Parathyroid adenoma (tissue), 2 donors: ENCODE data around the gene TMEM126A.
A peak's percentile ranks its signal among the peaks of the same experiment; 100 is the strongest.
"Not testable (repeated sequence)": the region's sequence is repeated elsewhere in the genome, so short reads cannot be mapped to it uniquely, and the experiment has no call there.

ENCODE experiments used
- H2AFZ ChIP-seq: fragments of 300-600 bp; sonication (generic); one replicate; pipeline ENCODE4 v1.7.0; 2017; ENCODE audit warnings: antibody characterized with exemption, mild to moderate bottlenecking
- H3K27ac ChIP-seq: fragments of 300-600 bp; sonication (generic); one replicate; pipeline ENCODE4 v1.7.0; 2017
- H3K27me3 ChIP-seq: fragments of 300-600 bp; sonication (generic); one replicate; pipeline ENCODE4 v1.7.0; 2017; ENCODE audit warnings: low read length; ENCODE audit not compliant: control insufficient read depth, insufficient read depth
- H3K36me3 ChIP-seq: fragments of 300-600 bp; sonication (generic); one replicate; pipeline ENCODE4 v1.7.0; 2017; ENCODE audit warnings: low read length; ENCODE audit not compliant: control insufficient read depth, insufficient read depth
- H3K4me1 ChIP-seq: fragments of 300-600 bp; sonication (generic); one replicate; pipeline ENCODE4 v1.7.0; 2017; ENCODE audit warnings: control low read depth
- H3K4me2 ChIP-seq: fragments of 300-600 bp; sonication (generic); one replicate; pipeline ENCODE4 v1.7.0; 2017; ENCODE audit warnings: low read length
- H3K4me3 ChIP-seq: fragments of 300-600 bp; sonication (generic); one replicate; pipeline ENCODE4 v1.7.0; 2017; ENCODE audit warnings: low read depth, low read length
- H3K79me2 ChIP-seq: fragments of 300-600 bp; sonication (generic); one replicate; pipeline ENCODE4 v1.7.0; 2017; ENCODE audit warnings: control low read depth
- H3K9ac ChIP-seq: fragments of 300-600 bp; sonication (generic); one replicate; pipeline ENCODE4 v1.7.0; 2017; ENCODE audit warnings: mild to moderate bottlenecking
- H3K9me3 ChIP-seq: fragments of 300-600 bp; sonication (generic); one replicate; pipeline ENCODE4 v1.7.0; 2017; ENCODE audit warnings: low read length; ENCODE audit not compliant: control insufficient read depth
- TF ChIP-seq, protein P1 (sequence below): fragments of 300-600 bp; sonication (generic); IDR thresholded peaks from one replicate; pipeline ENCODE4 v1.7.0; 2017; ENCODE audit warnings: antibody characterized with exemption, mild to moderate bottlenecking
- donor health status: primary hyperparathyroidism.

Gene TMEM126A

DNA sequence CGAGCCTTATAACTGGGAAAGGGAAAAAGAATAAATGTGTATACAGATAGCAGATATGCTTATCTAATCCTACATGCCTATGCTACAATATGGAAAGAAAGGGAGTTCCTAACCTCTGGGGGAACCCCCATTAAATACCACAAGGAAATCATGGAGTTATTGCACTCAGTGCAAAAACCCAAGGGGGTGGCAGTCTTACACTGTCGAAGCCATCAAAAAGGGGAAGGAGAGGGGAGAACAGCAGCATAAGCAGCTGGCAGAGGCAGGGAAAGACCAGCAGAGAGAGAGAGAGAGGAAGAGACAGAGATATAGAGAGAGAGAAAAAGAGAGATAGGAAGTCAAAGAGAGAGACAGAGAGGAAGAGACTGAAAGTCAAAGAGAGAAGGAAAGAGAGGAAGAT is 36.1 kb upstream of the TMEM126A start:
- H3K9me3 ChIP-seq, H2AFZ ChIP-seq, H3K36me3 ChIP-seq, H3K9ac ChIP-seq, H3K79me2 ChIP-seq, H3K4me1 ChIP-seq, H3K27ac ChIP-seq, H3K27me3 ChIP-seq, H3K4me2 ChIP-seq, H3K4me3 ChIP-seq: not testable (repeated sequence)

DNA sequence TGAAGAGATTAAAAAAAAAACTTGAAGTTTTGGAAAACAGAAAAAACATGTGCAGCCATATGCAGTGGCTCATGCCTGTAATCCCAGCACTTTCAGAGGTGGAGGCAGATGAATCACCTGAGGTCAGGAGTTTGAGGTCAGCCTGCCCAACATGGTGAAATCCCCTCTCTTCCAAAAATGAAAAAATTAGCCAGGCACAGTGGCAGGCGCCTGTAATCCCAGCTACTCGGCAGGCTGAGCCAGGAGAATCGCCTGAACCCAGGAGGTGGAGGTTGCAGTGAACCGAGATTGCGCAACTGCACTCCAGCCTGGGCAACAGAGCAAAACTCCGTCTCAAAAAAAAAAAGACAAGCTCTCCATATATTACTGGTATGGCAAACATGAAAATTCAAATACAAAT is 28.3 kb upstream of the TMEM126A start:
- Histone ChIP-seq H3K36me3 (no peaks in the 10 kb centered on the region), H3K79me2 (no peaks in the 10 kb centered on the region), H3K27ac (no peak overlapping the region), H3K9me3 (no peaks in the 10 kb centered on the region), H2AFZ (no peak overlapping the region), H3K4me3 (no peak overlapping the region), H3K27me3 (no peaks in the 10 kb centered on the region), H3K4me2 (no peak overlapping the region), H3K4me1 (no peaks in the 10 kb centered on the region), H3K9ac (no peak overlapping the region)
- TF ChIP-seq, protein P1, sequence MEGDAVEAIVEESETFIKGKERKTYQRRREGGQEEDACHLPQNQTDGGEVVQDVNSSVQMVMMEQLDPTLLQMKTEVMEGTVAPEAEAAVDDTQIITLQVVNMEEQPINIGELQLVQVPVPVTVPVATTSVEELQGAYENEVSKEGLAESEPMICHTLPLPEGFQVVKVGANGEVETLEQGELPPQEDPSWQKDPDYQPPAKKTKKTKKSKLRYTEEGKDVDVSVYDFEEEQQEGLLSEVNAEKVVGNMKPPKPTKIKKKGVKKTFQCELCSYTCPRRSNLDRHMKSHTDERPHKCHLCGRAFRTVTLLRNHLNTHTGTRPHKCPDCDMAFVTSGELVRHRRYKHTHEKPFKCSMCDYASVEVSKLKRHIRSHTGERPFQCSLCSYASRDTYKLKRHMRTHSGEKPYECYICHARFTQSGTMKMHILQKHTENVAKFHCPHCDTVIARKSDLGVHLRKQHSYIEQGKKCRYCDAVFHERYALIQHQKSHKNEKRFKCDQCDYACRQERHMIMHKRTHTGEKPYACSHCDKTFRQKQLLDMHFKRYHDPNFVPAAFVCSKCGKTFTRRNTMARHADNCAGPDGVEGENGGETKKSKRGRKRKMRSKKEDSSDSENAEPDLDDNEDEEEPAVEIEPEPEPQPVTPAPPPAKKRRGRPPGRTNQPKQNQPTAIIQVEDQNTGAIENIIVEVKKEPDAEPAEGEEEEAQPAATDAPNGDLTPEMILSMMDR, result no peak

DNA sequence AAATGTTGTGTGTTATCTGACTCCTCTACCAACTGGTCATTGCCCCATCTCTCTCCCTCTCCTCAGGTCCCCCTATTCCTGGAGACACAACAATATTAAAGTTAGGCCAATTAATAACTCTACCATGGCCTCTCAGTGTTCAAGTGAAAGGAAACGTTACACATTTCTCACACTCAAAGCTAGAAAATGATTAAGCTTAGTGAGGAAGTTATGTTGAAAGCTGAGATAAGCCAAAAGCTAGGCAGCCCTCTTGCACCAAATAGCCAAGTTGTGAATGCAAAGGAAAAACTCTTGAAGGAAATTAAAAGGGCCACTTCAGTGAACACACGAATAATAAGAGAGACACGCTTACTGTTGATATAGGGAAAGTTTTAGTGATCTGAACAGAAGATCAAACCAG is 27.5 kb upstream of the TMEM126A start:
- no peak overlapping the region for H2AFZ ChIP-seq
- no peaks in the 10 kb centered on the region for H3K9me3 ChIP-seq
- H3K4me1 ChIP-seq, result no peaks in the 10 kb centered on the region
- no peaks in the 10 kb centered on the region for H3K79me2 ChIP-seq
- no peak overlapping the region for H3K4me2 ChIP-seq
- no peaks in the 10 kb centered on the region for H3K36me3 ChIP-seq
- no peaks in the 10 kb centered on the region for H3K27me3 ChIP-seq
- TF ChIP-seq, protein P1, result no peak
- no peak overlapping the region for H3K9ac ChIP-seq
- no peak overlapping the region for H3K4me3 ChIP-seq
- H3K27ac ChIP-seq, result no peak overlapping the region

DNA sequence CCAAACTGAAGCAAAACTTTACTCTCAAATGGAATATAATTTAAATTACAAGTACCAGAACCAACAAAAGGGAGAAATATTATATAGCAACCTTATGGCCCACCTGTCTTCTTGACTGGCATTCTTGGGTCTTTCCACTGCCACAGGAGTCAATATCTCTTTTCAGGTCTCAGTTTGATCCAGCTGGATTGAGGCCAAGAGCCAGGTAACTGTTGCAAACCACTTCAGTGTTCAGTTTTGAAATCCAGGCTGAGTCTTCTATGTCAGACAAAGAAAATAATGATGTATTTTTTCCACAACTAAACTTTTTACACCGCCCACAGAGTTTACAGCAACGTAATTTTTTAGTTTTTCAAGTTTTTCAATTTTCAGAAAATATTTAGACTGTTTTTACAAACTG is 21.3 kb upstream of the TMEM126A start:
- no peaks in the 10 kb centered on the region for H3K79me2 ChIP-seq
- H3K9me3 ChIP-seq, result no peaks in the 10 kb centered on the region
- no peak overlapping the region for H3K27ac ChIP-seq
- H3K27me3 ChIP-seq, result no peaks in the 10 kb centered on the region
- H3K4me2 ChIP-seq, result no peak overlapping the region
- H3K36me3 ChIP-seq, result no peaks in the 10 kb centered on the region
- no peak overlapping the region for H3K9ac ChIP-seq
- H2AFZ ChIP-seq, result peak overlapping the region; percentile 35
- TF ChIP-seq, protein P1, result no peak
- H3K4me1 ChIP-seq, result no peaks in the 10 kb centered on the region
- peak overlapping the region; percentile 80 for H3K4me3 ChIP-seq

DNA sequence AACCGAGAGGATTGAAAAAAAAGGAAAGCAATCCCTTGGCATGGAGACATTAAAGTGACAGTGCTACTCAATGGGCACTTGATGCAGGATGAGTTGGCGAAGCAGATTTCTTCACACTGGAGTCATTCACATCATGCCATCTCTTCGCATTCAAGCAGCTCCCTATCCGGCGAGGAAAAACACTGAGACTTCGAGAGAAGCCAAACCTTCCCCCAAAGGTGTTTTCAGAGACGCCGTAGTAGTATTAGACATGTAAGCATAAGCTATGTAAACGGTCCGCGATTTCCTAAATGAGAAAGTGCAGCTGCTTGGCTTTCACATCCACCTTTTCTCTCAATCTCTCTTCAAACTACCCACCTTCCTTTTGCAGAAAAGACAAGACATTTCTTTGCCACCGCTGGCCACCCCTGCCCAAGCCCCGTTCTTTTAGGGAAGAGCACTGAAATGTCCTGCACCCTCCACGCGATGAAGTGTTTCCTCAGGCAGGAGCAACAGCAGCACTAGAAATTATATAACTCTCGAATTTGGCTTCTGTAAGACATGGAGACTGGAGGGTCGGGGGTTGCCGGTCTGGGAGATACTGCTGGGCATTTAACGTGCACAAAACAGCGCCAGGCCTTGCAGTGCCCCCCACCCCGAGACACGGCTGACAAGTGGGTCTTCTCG is 20.3 kb upstream of the TMEM126A start, which contains the start of gene DLG2:
DLG2 (minus strand) TSS at position 13 of the 666 bp plus-strand sequence.
- TF ChIP-seq, protein P1, result no peak
- Histone ChIP-seq H3K9ac (peak within 1 kb of the TSS; percentile 67), H3K9me3 (no peaks in the 10 kb centered on the region), H3K4me1 (no peaks in the 10 kb centered on the region), H3K4me2 (peak within 1 kb of the TSS; percentile 95), H3K79me2 (no peaks in the 10 kb centered on the region), H2AFZ (peak within 1 kb of the TSS; percentile 95), H3K27me3 (no peaks in the 10 kb centered on the region), H3K27ac (peak within 1 kb of the TSS; percentile 90), H3K4me3 (peak within 1 kb of the TSS; percentile 80), H3K36me3 (no peaks in the 10 kb centered on the region)
